ENCODE results near the gene ZMIZ1. TPM values are rescaled to one million over a fixed set of nuclear protein-coding genes. Genes with fewer than 3 reads are reported as not detected.

The ZMIZ1 gene
- total RNA-seq, 1 experiment from 2014 or later = 11.5 TPM

- H3K27me3 ChIP-seq = no peaks in the 10 kb centered on the region
- no peaks in the 10 kb centered on the region for H3K9me3 ChIP-seq (replicated peaks)
- H3K4me1 ChIP-seq = peaks cover 6% of the 10 kb centered on the region; the same call in 1 of the 2 replicates
- no peak for DNase-seq
- H3K36me3 ChIP-seq = no peaks in the 10 kb centered on the region
- H3K4me3 ChIP-seq = no peak overlapping the region
- H3K27ac ChIP-seq = no peak overlapping the region
Measured at GRCh38 chr10:79086822-79087221, 18.1 kb downstream of the ZMIZ1 start.

- Histone ChIP-seq H3K27me3 (no peaks in the 10 kb centered on the region), H3K4me3 (no peak overlapping the region), H3K27ac (no peak overlapping the region), H3K9me3 (replicated peaks) (no peaks in the 10 kb centered on the region), H3K36me3 (no peaks in the 10 kb centered on the region), H3K4me1 (peaks cover 6% of the 10 kb centered on the region; the same call in 1 of the 2 replicates)
- no peak for DNase-seq
Measured at GRCh38 chr10:79087721-79088120, 19.0 kb downstream of the ZMIZ1 start.

GRCh38 chr10:79088176-79088575, 19.4 kb downstream of the ZMIZ1 start:
- DNase-seq = no peak
- no peaks in the 10 kb centered on the region for H3K9me3 ChIP-seq (replicated peaks)
- peaks cover 6% of the 10 kb centered on the region; the same call in 1 of the 2 replicates for H3K4me1 ChIP-seq
- no peak overlapping the region for H3K27ac ChIP-seq
- no peak overlapping the region for H3K4me3 ChIP-seq
- no peaks in the 10 kb centered on the region for H3K27me3 ChIP-seq
- H3K36me3 ChIP-seq = no peaks in the 10 kb centered on the region

GRCh38 chr10:79088613-79089355, 20.0 kb downstream of the ZMIZ1 start:
- H3K27ac ChIP-seq = no peak overlapping the region

GRCh38 chr10:79089632-79090031, 20.9 kb downstream of the ZMIZ1 start:
- no peaks in the 10 kb centered on the region for H3K9me3 ChIP-seq (replicated peaks)
- no peaks in the 10 kb centered on the region for H3K36me3 ChIP-seq
- no peaks in the 10 kb centered on the region for H3K27me3 ChIP-seq
- no peak overlapping the region for H3K4me3 ChIP-seq
- DNase-seq = no peak
- H3K27ac ChIP-seq = no peak overlapping the region
- H3K4me1 ChIP-seq = peaks cover 5% of the 10 kb centered on the region; the same call in 1 of the 2 replicates

More at GRCh38 chr10:79088613-79089355, 20.0 kb downstream of the ZMIZ1 start:
- DNase-seq = no peak
- Histone ChIP-seq H3K36me3 (no peaks in the 10 kb centered on the region), H3K9me3 (replicated peaks) (no peaks in the 10 kb centered on the region), H3K4me3 (no peak overlapping the region), H3K4me1 (peaks cover 8% of the 10 kb centered on the region; the same call in 1 of the 2 replicates), H3K27me3 (no peaks in the 10 kb centered on the region)

- no peaks in the 10 kb centered on the region for H3K36me3 ChIP-seq
- peaks cover 5% of the 10 kb centered on the region; the same call in 1 of the 2 replicates for H3K4me1 ChIP-seq
- H3K4me3 ChIP-seq = no peak overlapping the region
- DNase-seq = no peak
- H3K27ac ChIP-seq = no peak overlapping the region
- no peaks in the 10 kb centered on the region for H3K27me3 ChIP-seq
- H3K9me3 ChIP-seq (replicated peaks) = no peaks in the 10 kb centered on the region
Measured at GRCh38 chr10:79090134-79090803, 21.5 kb downstream of the ZMIZ1 start.

- H3K4me3 ChIP-seq = no peak overlapping the region
- DNase-seq = no peak
- no peaks in the 10 kb centered on the region for H3K36me3 ChIP-seq
- H3K9me3 ChIP-seq (replicated peaks) = no peaks in the 10 kb centered on the region
- H3K27me3 ChIP-seq = no peaks in the 10 kb centered on the region
- no peak overlapping the region for H3K27ac ChIP-seq
- H3K4me1 ChIP-seq = peaks cover 5% of the 10 kb centered on the region; the same call in 1 of the 2 replicates
Measured at GRCh38 chr10:79092292-79092896, 23.6 kb downstream of the ZMIZ1 start.

GRCh38 chr10:79093658-79094411, 25.1 kb downstream of the ZMIZ1 start:
- H3K27me3 ChIP-seq = no peaks in the 10 kb centered on the region
- H3K27ac ChIP-seq = no peak overlapping the region
- H3K9me3 ChIP-seq (replicated peaks) = no peaks in the 10 kb centered on the region
- H3K36me3 ChIP-seq = no peaks in the 10 kb centered on the region
- peaks cover 3% of the 10 kb centered on the region; the same call in 1 of the 2 replicates for H3K4me1 ChIP-seq
- DNase-seq = no peak
- H3K4me3 ChIP-seq = no peak overlapping the region

- Histone ChIP-seq H3K27ac (no peak overlapping the region), H3K27me3 (no peaks in the 10 kb centered on the region), H3K4me1 (peaks cover 3% of the 10 kb centered on the region; the same call in 1 of the 2 replicates), H3K9me3 (replicated peaks) (no peaks in the 10 kb centered on the region), H3K36me3 (no peaks in the 10 kb centered on the region), H3K4me3 (no peak overlapping the region)
- DNase-seq = no peak
Measured at GRCh38 chr10:79094412-79095175, 25.8 kb downstream of the ZMIZ1 start.

GRCh38 chr10:79095316-79095715, 26.6 kb downstream of the ZMIZ1 start:
- Histone ChIP-seq H3K27me3 (no peaks in the 10 kb centered on the region), H3K36me3 (no peaks in the 10 kb centered on the region), H3K4me1 (peaks cover 3% of the 10 kb centered on the region; the same call in 1 of the 2 replicates), H3K27ac (no peak overlapping the region), H3K4me3 (no peak overlapping the region), H3K9me3 (replicated peaks) (no peaks in the 10 kb centered on the region)
- DNase-seq = no peak

- DNase-seq = no peak
- no peak overlapping the region for H3K4me3 ChIP-seq
- H3K4me1 ChIP-seq = peaks cover 12% of the 10 kb centered on the region
- no peaks in the 10 kb centered on the region for H3K27me3 ChIP-seq
- H3K9me3 ChIP-seq (replicated peaks) = no peaks in the 10 kb centered on the region
- no peaks in the 10 kb centered on the region for H3K36me3 ChIP-seq
- H3K27ac ChIP-seq = no peak overlapping the region
Measured at GRCh38 chr10:79096514-79096913, 27.7 kb downstream of the ZMIZ1 start.

- H3K27ac ChIP-seq = no peak overlapping the region
- no peak for DNase-seq
Measured at GRCh38 chr10:79097021-79097872, 28.5 kb downstream of the ZMIZ1 start.

GRCh38 chr10:79098061-79098460, 29.3 kb downstream of the ZMIZ1 start:
- Histone ChIP-seq H3K4me1 (peaks cover 26% of the 10 kb centered on the region), H3K36me3 (no peaks in the 10 kb centered on the region), H3K9me3 (replicated peaks) (no peaks in the 10 kb centered on the region), H3K27ac (no peak overlapping the region), H3K27me3 (no peaks in the 10 kb centered on the region), H3K4me3 (no peak overlapping the region)
- DNase-seq = no peak

More at GRCh38 chr10:79097021-79097872, 28.5 kb downstream of the ZMIZ1 start:
- Histone ChIP-seq H3K27me3 (no peaks in the 10 kb centered on the region), H3K9me3 (replicated peaks) (no peaks in the 10 kb centered on the region), H3K4me1 (peaks cover 19% of the 10 kb centered on the region), H3K36me3 (no peaks in the 10 kb centered on the region), H3K4me3 (no peak overlapping the region)
